Fibroblast of skin of abdomen (primary cell): ENCODE data around the gene RTF1.

Experiments used
- DNase-seq: peaks from one replicate; pipeline ENCODE4 v3.0.0-alpha.2; 2013

RTF1 gene

DNA sequence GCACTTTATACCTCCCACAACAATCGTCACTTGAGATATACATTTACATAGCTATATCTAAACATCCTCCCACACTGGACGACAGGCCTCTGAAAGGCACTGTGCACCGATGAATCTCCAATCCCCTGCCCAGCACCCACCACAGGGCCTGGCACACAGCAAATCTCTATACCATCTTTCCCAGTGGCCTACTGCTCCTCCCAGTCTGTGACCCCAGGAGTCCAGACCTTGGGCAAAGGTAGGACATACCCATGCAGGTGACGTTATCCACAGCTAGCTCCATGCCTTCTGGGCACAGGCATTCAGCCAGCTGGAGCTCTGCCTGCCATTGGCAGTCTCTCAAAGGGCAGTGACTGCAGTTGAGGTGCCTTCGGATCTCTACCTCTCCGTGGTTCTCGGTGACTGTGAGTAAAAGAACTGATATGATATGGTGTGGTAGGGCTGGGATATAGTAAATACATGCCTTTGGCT, 91.0 kb downstream of the RTF1 start:
- DNase-seq, result no peak

GRCh38 chr15:41510728-41511127, 93.8 kb downstream of the RTF1 start:
- no peak for DNase-seq

- DNase-seq, result no peak
Observed at GRCh38 chr15:41511331-41511898, 94.5 kb downstream of the RTF1 start.

DNA sequence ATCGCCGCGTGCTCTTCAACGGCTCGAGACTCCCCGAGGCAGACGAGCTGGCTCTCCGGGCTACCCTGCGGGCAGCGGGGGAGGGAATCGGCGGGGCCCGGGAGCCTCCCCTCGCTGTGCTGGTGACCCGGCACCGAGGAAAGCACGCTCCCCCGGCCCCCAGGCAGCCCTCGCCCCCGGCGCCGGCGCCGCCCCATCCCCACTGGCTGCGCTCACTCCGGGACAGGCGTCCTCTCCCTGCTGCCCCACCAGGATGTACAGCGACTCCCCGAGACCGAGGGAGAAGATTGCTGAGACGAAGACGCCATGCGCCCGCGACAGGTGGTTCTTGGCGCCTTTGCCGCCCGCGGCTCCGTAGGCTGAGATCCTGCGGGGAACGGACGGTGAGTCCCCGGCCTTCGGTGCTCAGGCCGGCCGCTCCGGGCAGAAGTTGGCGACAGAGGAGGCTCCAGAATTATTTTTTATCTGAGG, 95.0 kb downstream of the RTF1 start:
- DNase-seq, result no peak

GRCh38 chr15:41512512-41512939, 95.6 kb downstream of the RTF1 start:
- no peak for DNase-seq

- DNase-seq, result no peak
Observed at GRCh38 chr15:41512940-41513505, 96.1 kb downstream of the RTF1 start.

- DNase-seq, result no peak
Observed at GRCh38 chr15:41513506-41514227, 96.8 kb downstream of the RTF1 start, which contains the start of gene LTK. TSS of gene LTK (minus strand) at chr15:41513827. CDS start at chr15:41513709, 118 bp downstream.

DNA sequence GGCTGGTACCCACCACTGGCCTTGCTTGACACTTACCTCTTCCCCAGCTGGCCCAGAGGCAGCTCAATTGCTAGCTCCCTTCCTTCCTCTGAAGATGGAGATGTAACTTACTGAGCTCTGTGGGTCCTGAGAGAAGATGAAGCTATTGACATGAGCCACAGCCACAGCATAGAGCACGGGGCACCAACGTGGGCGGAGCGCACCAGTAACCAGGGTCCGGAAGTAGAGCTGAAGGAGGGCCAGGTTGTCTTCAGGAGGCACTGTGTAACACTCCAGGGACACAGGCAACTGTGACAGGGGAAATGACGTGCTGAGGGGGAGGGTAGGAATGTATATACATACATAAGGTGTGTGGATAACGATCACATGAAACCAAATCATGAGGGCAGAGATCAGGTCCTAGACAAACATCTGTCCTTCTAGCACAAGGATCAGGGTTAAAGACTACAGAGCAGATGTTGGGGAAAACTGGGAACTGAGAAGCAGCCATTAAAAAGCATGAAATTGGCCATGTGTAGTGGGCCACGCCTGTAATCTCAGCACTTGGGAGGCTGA, 101.1 kb downstream of the RTF1 start:
- no peak for DNase-seq

DNA sequence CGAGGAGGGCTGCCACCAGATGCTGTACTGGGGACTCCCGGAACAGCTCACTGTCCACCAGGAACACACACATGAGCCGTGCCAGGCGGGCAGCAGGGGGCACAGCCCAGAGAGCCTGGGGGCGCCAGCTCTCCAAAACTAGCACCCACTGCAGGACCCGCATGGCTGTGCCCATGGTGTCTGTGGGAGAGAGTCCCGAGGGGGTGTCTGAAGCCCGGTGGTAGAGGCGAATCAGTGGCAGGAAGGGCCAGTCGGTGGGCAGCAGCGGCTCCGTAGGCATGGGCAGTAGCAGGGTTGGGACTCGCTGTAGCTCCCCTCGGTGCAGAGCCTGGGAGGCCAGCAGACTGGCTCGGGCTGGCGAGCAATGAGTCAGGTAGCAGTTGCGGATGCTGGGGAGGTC, 103.7 kb downstream of the RTF1 start:
- DNase-seq, result no peak

- DNase-seq, result no peak
Observed at GRCh38 chr15:41521614-41522013, 104.7 kb downstream of the RTF1 start.

- no peak for DNase-seq
Observed at GRCh38 chr15:41523097-41523496, 106.2 kb downstream of the RTF1 start.

GRCh38 chr15:41530363-41530956, 113.6 kb downstream of the RTF1 start:
- no peak for DNase-seq
